ENCODE results near the gene GAL3ST3.
A peak's percentile ranks its signal among the peaks of the same experiment; 100 is the strongest.
"Not testable (repeated sequence)": the region's sequence is repeated elsewhere in the genome, so short reads cannot be mapped to it uniquely, and the experiment has no call there.

GAL3ST3 gene

DNA sequence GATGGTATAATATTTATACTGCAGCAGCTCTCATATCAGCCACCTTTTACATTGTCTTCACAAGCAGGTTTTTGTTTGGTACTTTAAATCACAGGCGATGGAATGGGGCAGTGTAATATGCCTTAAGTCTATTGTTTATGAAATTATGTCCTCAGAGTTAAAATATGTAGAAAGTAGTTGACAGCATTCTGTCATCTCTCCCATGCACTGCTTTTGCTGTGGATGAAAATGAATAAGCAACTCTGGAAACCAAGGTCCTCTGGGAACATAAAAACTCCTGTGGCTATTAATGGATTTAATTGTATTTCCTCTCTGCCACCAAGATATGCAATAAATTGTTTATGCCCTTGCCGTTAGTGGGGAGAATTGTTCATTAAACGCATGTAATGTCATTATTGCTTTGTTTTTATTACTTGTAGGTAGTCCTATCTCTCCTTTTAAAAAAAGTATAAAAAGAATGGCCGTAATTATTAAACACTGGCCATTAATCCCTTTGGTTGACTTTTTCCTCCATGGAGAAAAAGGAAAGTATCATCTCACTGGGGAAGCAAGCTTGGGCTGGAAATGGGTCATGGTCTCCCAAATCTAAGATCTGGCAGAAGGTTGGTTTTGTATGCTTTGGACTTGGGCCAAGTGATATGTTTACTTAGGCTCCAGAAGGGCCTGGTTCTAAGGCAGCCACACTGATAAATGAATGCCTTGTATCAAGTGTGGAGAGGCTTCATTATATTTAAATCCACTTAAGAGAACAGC, 34.2 kb upstream of the GAL3ST3 start:
- DNase-seq (ENCODE audit: low read depth) = no peak
- TF ChIP-seq, protein P1, sequence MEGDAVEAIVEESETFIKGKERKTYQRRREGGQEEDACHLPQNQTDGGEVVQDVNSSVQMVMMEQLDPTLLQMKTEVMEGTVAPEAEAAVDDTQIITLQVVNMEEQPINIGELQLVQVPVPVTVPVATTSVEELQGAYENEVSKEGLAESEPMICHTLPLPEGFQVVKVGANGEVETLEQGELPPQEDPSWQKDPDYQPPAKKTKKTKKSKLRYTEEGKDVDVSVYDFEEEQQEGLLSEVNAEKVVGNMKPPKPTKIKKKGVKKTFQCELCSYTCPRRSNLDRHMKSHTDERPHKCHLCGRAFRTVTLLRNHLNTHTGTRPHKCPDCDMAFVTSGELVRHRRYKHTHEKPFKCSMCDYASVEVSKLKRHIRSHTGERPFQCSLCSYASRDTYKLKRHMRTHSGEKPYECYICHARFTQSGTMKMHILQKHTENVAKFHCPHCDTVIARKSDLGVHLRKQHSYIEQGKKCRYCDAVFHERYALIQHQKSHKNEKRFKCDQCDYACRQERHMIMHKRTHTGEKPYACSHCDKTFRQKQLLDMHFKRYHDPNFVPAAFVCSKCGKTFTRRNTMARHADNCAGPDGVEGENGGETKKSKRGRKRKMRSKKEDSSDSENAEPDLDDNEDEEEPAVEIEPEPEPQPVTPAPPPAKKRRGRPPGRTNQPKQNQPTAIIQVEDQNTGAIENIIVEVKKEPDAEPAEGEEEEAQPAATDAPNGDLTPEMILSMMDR (conservative IDR thresholded peaks at IDR 0.05; ENCODE audit: low read length) = no peak
- no peak overlapping the region for H3K4me3 ChIP-seq (ENCODE audit: low read length)

DNA sequence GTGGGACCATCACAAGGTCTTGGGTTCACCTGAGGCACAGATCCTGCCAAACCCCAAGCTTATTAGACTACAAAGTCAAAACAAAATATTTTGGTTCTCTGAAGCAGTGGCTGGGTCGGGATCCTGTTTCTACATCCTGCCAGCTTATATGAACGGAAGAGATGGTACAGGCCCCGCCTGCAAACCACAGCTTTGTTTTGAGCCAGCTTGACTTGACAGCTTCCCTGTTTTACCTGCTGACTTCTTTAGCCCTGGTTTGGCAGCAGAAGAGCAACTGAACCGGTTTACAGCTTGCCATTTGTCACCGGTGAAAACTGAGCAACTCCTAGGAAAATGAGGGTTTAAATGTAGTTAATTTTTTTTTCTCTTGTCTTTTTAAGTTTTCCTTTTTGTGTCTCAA, 32.5 kb upstream of the GAL3ST3 start:
- H3K4me3 ChIP-seq (ENCODE audit: low read length) = no peak overlapping the region
- no peak for DNase-seq (ENCODE audit: low read depth)
- TF ChIP-seq, protein P1 (conservative IDR thresholded peaks at IDR 0.05; ENCODE audit: low read length) = no peak

DNA sequence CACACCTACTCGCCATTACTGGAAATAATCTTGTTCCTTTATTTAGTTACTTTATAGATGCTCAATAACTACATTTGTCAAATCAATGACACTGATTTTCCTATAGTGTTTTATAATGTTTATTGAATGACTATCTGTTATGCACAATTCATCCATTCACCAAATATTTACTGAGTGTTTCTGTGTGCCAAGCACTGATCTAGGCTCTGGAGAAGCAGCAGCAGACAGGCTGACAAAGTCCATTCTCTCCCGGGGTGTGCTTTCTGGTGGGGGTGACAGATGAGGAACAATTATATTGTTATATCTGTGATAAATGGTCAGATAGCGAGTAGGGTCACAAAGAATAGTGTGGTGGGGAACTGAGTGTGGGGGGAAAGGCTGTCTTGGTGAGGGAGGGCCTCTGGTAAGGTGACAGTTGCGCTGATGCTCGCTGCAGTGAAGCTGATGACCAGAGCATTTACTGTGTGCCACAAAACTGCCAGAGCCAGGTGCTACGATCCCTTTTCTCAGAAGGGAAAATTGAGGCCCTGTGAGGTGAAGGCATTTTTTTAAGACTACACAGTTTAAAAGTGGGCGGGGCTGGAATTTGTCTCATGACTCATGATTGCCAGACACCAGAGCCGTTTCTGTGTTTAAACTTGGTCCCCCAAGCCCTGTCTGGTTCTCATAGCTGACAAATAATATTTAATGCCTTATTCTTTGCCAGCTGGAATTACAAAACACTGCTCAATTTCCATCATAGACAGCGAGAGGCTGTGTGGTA, 31.3 kb upstream of the GAL3ST3 start:
- DNase-seq (ENCODE audit: low read depth) = peak; percentile 94
- TF ChIP-seq, protein P1 (conservative IDR thresholded peaks at IDR 0.05; ENCODE audit: low read length) = no peak
- H3K4me3 ChIP-seq (ENCODE audit: low read length) = no peak overlapping the region

DNA sequence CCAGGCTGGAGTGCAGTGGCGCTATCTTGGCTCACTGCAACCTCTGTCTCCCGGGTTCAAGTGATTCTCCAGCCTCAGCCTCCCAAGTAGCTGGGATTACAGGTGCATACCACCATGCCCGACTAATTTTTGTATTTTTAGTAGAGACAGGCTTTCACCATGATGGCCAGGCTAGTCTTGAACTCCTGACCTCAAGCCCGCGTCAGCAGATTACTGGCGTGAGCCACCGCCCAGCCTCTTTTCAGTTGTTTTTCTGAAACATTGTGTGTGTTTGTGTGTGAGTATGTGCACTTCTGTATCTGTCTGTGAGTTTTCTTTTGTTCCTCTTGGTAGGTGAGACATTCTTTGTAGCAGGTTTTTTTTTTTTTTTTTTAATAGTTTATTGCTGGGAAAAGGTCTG, 30.0 kb upstream of the GAL3ST3 start:
- not testable (repeated sequence) for H3K4me3 ChIP-seq (ENCODE audit: low read length); DNase-seq (ENCODE audit: low read depth)

DNA sequence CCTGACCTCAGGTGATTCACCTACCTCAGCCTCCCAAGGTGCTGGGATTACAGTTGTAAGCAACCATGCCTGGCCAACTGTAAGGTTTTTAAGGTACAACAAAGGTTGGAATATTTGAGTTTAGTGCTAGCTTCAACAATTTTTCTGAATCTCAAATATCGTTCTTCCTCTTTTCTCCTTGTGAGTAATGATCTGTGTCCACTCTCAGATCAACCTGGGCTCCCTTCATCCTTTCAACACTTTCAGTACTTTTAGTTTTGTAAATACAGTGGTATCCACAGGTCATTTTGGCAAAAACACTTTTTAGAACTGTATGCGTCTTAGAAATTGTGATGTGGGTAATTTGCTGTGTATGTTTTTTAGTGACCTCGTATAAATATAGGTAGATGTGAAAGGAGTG, 29.0 kb upstream of the GAL3ST3 start:
- H3K4me3 ChIP-seq (ENCODE audit: low read length) = no peak overlapping the region
- TF ChIP-seq, protein P1 (conservative IDR thresholded peaks at IDR 0.05; ENCODE audit: low read length) = no peak
- no peak for DNase-seq (ENCODE audit: low read depth)

DNA sequence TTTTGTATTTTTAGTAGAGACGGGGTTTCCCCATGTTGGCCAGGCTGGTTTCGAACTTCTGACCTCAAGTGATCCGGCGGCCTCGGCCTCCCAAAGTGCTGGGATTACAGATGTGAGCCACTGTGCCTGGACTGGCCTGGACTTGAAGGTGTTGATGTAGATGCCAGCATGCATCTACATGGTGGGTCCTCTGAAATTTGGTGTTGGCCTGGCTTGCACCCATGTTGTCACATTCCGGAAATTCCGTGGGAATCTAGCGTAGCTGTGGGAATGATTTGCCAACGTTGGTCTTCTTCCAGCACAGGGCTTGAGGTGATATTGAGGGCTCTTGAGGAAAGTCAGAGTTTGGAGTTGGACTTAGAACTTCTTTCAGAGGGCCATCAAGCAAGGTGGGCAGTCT, 27.6 kb upstream of the GAL3ST3 start:
- TF ChIP-seq, protein P1 (conservative IDR thresholded peaks at IDR 0.05; ENCODE audit: low read length) = no peak
- DNase-seq (ENCODE audit: low read depth) = peak; percentile 78
- no peak overlapping the region for H3K4me3 ChIP-seq (ENCODE audit: low read length)

DNA sequence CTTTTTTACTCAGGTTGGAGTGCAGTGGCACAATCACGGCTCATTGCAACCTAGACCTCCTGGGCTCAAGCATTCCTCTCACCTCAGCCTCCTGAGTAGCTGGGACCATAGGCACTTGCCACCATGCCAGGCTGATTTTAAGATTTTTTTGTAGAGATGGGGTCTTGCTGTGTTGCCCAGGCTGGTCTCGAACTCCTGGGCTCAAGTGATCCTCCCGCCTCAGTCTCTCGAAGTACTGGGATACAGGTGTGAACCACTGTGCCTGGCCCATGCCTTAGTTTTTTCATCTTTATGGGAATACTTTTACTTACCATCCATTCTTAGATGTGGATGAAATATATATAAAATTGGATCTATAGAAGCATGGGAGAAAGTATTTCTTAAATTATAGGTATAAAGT, 26.3 kb upstream of the GAL3ST3 start:
- TF ChIP-seq, protein P1 (conservative IDR thresholded peaks at IDR 0.05; ENCODE audit: low read length) = no peak
- no peak overlapping the region for H3K4me3 ChIP-seq (ENCODE audit: low read length)
- no peak for DNase-seq (ENCODE audit: low read depth)
